OCI-LY1 (cell line): ENCODE data around the gene HPS4.

Source experiments
- H2AFZ ChIP-seq: fragments of 200-600 bp; sonication (generic), shearing (Covaris generic); 2 replicates; pipeline ENCODE4 v1.6.0; 2014; ENCODE audit warnings: antibody characterized with exemption, mild to moderate bottlenecking, low read length
- H3F3A ChIP-seq: fragments of 200-600 bp; sonication (generic), shearing (Covaris generic); 2 replicates; pipeline ENCODE4 v1.6.0; 2014; ENCODE audit warnings: mild to moderate bottlenecking, antibody characterized with exemption, low read length, moderate library complexity; ENCODE audit not compliant: insufficient read depth
- H3K27ac ChIP-seq: fragments of 200-600 bp; sonication (generic); 2 replicates; pipeline ENCODE4 v1.5.1; 2014; ENCODE audit warnings: low read length, mixed run types, mild to moderate bottlenecking, low read depth; ENCODE audit not compliant: poor library complexity, severe bottlenecking
- H3K27me3 ChIP-seq: fragments of 200-600 bp; sonication (generic); 2 replicates; pipeline ENCODE4 v1.6.0; 2014; ENCODE audit warnings: antibody characterized with exemption, mild to moderate bottlenecking, low read length, moderate library complexity; ENCODE audit not compliant: insufficient read depth
- H3K36me3 ChIP-seq: fragments of 200-600 bp; sonication (generic); 2 replicates; pipeline ENCODE4 v1.6.1; 2014; ENCODE audit warnings: mild to moderate bottlenecking, antibody characterized with exemption, low read length, moderate library complexity, mixed read lengths; ENCODE audit not compliant: insufficient read depth
- H3K4me1 ChIP-seq: fragments of 200-600 bp; sonication (generic); 2 replicates; pipeline ENCODE4 v1.5.1; 2014; ENCODE audit warnings: mild to moderate bottlenecking, low read length, moderate library complexity; ENCODE audit not compliant: insufficient read depth, severe bottlenecking
- H3K4me2 ChIP-seq: fragments of 200-600 bp; sonication (generic), shearing (Covaris generic); 2 replicates; pipeline ENCODE4 v1.6.1; 2014; ENCODE audit warnings: low read length
- H3K4me3 ChIP-seq: fragments of 200-600 bp; sonication (generic); 2 replicates; pipeline ENCODE4 v1.5.1; 2014; ENCODE audit warnings: low read length, low read depth, mild to moderate bottlenecking, mixed read lengths; ENCODE audit not compliant: poor library complexity, severe bottlenecking
- H3K79me2 ChIP-seq: fragments of 200-600 bp; shearing (Covaris generic); 2 replicates; pipeline ENCODE4 v1.6.1; 2016; ENCODE audit warnings: mixed run types, low read length, mixed read lengths; ENCODE audit not compliant: insufficient read depth
- H3K9ac ChIP-seq: fragments of 200-600 bp; sonication (generic), shearing (Covaris generic); 2 replicates; pipeline ENCODE4 v1.6.1; 2014; ENCODE audit warnings: mild to moderate bottlenecking, low read length, mixed read lengths
- H3K9me2 ChIP-seq: fragments of 200-600 bp; sonication (generic), shearing (Covaris generic); 2 replicates; pipeline ENCODE4 v1.6.1; 2014; ENCODE audit warnings: low read depth, mild to moderate bottlenecking, low read length, mixed read lengths
- H3K9me3 ChIP-seq: fragments of 200-600 bp; shearing (Covaris generic); 2 replicates; pipeline ENCODE4 v1.6.1; 2014; ENCODE audit warnings: low read length, mixed read lengths
- H4K20me1 ChIP-seq: fragments of 200-600 bp; sonication (generic), shearing (Covaris generic); 2 replicates; pipeline ENCODE4 v1.6.0; 2016; ENCODE audit warnings: mild to moderate bottlenecking, low read length; ENCODE audit not compliant: insufficient read depth
- EZH2 ChIP-seq: fragments of 200-600 bp; sonication (generic), shearing (Covaris generic); IDR thresholded peaks from 2 replicates; pipeline ENCODE4 v1.8.0; 2017; ENCODE audit warnings: borderline replicate concordance, mixed run types, mild to moderate bottlenecking, antibody characterized with exemption, low read length, moderate library complexity, mixed read lengths
- TF ChIP-seq, protein P1 (sequence below): fragments of 200-600 bp; sonication (generic), shearing (Covaris generic); IDR thresholded peaks from 2 replicates; pipeline ENCODE4 v1.5.1; 2017; ENCODE audit warnings: mild to moderate bottlenecking, antibody characterized with exemption, low read length, moderate library complexity, mixed read lengths

HPS4 gene

DNA sequence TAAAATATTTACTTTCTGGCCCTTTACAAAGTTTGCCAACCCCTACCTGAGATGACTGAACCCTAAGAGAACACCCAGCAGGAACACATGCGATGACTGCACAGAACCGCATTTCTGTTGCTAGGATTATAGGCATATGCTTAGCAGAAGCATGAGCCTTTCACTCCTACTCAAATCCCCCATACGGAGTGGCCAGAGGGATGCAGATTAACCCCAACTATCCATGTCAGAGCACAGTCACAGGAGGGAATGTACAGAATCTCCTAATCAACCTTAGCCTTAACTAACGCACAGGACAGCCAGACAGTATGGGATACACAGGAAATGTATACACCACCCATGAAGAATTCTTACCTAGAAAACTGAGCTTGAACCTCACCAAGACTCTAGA is 6.2 kb downstream of the HPS4 start:
- Histone ChIP-seq H3K27me3 (no peaks in the 10 kb centered on the region), H2AFZ (no peak overlapping the region), H4K20me1 (no peaks in the 10 kb centered on the region), H3K79me2 (peaks cover 25% of the 10 kb centered on the region), H3K4me2 (peak overlapping the region; percentile 86), H3K27ac (peak overlapping the region; percentile 23), H3K36me3 (peaks cover 61% of the 10 kb centered on the region), H3K9ac (peak overlapping the region; percentile 11; the same call in 1 of the 2 replicates), H3K4me3 (peak overlapping the region; percentile 18), H3F3A (peaks cover 7% of the 10 kb centered on the region; the same call in 1 of the 2 replicates), H3K9me2 (no peaks in the 10 kb centered on the region), H3K9me3 (no peaks in the 10 kb centered on the region), H3K4me1 (peaks cover 51% of the 10 kb centered on the region)
- TF ChIP-seq, protein P1, sequence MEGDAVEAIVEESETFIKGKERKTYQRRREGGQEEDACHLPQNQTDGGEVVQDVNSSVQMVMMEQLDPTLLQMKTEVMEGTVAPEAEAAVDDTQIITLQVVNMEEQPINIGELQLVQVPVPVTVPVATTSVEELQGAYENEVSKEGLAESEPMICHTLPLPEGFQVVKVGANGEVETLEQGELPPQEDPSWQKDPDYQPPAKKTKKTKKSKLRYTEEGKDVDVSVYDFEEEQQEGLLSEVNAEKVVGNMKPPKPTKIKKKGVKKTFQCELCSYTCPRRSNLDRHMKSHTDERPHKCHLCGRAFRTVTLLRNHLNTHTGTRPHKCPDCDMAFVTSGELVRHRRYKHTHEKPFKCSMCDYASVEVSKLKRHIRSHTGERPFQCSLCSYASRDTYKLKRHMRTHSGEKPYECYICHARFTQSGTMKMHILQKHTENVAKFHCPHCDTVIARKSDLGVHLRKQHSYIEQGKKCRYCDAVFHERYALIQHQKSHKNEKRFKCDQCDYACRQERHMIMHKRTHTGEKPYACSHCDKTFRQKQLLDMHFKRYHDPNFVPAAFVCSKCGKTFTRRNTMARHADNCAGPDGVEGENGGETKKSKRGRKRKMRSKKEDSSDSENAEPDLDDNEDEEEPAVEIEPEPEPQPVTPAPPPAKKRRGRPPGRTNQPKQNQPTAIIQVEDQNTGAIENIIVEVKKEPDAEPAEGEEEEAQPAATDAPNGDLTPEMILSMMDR: no peak
- TF ChIP-seq EZH2: no peak

DNA sequence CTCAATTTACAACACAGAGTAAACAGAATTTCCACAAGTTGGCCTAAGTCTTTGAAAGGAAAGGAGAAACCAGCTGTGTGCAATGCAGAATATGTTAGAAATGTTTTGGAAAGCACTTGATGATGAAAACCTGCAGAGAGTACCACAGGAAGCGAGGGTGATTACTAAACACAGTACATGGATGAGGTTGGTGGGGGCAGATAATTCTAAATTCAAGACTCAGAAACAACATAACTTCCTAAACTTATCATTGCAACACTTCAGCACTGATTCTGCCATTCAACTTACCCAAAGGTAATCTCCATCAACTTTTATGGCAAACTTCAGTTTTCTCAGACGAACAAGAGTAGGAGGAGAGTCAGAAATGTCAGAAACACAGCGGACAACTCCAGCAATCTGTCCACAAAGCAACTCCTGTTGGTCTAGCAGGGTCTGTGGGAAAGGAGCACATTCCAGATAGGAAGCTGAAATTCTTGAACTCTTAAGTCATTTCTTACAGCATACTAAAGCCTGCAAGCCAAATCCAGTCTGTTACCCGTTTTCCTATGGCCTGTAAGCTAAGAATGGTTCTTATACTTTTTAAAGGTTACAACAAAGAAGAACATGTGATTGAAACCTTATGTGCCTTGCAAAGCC is 6.8 kb downstream of the HPS4 start:
- H3K4me1 ChIP-seq: peaks cover 46% of the 10 kb centered on the region
- H3F3A ChIP-seq: peaks cover 2% of the 10 kb centered on the region; the same call in 1 of the 2 replicates
- peak overlapping the region; percentile 86 for H3K4me2 ChIP-seq
- no peak overlapping the region for H3K4me3 ChIP-seq
- peaks cover 66% of the 10 kb centered on the region for H3K36me3 ChIP-seq
- H3K27me3 ChIP-seq: no peaks in the 10 kb centered on the region
- no peak overlapping the region; the same call in 1 of the 2 replicates for H3K9ac ChIP-seq
- no peak overlapping the region for H2AFZ ChIP-seq
- H3K79me2 ChIP-seq: peaks cover 25% of the 10 kb centered on the region
- H4K20me1 ChIP-seq: no peaks in the 10 kb centered on the region
- H3K27ac ChIP-seq: no peak overlapping the region
- H3K9me3 ChIP-seq: no peaks in the 10 kb centered on the region
- TF ChIP-seq, protein P1: no peak
- no peak for TF ChIP-seq EZH2
- H3K9me2 ChIP-seq: no peaks in the 10 kb centered on the region

DNA sequence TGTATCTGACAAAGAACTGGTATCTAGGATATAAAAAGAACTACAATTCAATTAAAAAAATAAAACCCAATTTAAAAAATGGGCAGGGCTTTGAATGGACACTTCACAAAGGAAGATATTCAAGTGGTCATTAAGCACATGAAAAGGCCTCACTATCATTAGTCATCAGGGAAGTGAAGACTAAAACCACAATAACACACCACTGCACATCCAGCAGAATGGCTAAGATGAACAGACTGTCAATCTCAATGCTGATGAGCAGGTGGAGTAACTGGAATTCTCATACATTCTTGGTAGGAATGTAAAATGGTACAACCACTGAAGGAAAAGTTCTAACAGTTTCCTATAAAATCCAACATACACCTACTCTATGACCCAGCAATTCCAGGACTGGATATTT is 8.9 kb downstream of the HPS4 start:
- no peaks in the 10 kb centered on the region for H3K9me2 ChIP-seq
- no peak overlapping the region for H3K27ac ChIP-seq
- H3K4me1 ChIP-seq: peaks cover 24% of the 10 kb centered on the region
- H3K36me3 ChIP-seq: peaks cover 84% of the 10 kb centered on the region
- no peaks in the 10 kb centered on the region for H3F3A ChIP-seq
- peaks cover 13% of the 10 kb centered on the region for H3K79me2 ChIP-seq
- H3K4me3 ChIP-seq: no peak overlapping the region
- H3K9ac ChIP-seq: no peak overlapping the region
- H3K27me3 ChIP-seq: no peaks in the 10 kb centered on the region
- H4K20me1 ChIP-seq: no peaks in the 10 kb centered on the region
- no peak overlapping the region for H3K4me2 ChIP-seq
- no peaks in the 10 kb centered on the region for H3K9me3 ChIP-seq
- no peak overlapping the region for H2AFZ ChIP-seq
- TF ChIP-seq EZH2: no peak
- TF ChIP-seq, protein P1: no peak
